Activated CD4-positive, alpha-beta T cell treated with anti-CD3 and anti-CD28 coated beads, Interleukin-2, amount 50 U/mL, for 4 hours (primary cell): Measurements from ENCODE around the gene PELI3.
"Not testable (repeated sequence)": the region's sequence is repeated elsewhere in the genome, so short reads cannot be mapped to it uniquely, and the experiment has no call there.

ENCODE experiments used
- DNase-seq, 2 experiments: peaks; one replicate each; pipeline ENCODE4 v3.0.0-alpha.2; 2020

The PELI3 gene, protein sequence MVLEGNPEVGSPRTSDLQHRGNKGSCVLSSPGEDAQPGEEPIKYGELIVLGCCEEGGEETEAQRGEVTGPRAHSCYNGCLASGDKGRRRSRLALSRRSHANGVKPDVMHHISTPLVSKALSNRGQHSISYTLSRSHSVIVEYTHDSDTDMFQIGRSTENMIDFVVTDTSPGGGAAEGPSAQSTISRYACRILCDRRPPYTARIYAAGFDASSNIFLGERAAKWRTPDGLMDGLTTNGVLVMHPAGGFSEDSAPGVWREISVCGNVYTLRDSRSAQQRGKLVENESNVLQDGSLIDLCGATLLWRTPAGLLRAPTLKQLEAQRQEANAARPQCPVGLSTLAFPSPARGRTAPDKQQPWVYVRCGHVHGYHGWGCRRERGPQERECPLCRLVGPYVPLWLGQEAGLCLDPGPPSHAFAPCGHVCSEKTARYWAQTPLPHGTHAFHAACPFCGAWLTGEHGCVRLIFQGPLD

GRCh38 chr11:66466225-66467033, at the start of gene PELI3:
PELI3 (plus strand) TSS chr11:66466905; CDS start chr11:66468129, 1,224 bp downstream.
- DNase-seq: peak; percentile 94 to 96

- no peak for DNase-seq
Measured at GRCh38 chr11:66417000-66417399, 49.7 kb upstream of the PELI3 start.

GRCh38 chr11:66418168-66418985, 48.3 kb upstream of the PELI3 start:
- peak; percentile 38 to 51 for DNase-seq

GRCh38 chr11:66418986-66419308, 47.8 kb upstream of the PELI3 start:
- no peak for DNase-seq

DNA sequence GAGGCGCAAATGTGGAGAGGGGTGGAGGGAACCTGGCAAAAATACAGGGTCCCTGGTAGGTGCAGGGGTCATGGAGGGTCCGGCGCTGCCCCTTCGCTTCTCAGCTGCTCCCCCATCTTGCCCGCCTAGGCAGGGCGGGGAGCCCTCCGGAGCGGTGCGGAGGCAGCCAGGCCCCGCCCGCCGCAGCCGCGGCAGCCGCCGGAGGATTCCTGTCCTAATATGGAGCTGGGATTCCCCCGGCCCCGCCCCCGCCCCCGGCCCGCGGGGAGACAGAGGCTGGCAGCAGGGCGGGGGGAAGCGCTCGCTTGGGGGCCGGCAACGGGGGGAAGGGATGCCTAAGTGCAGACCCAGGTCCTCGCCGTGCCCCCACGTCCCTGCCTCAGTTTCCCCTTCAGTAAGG, 46.9 kb upstream of the PELI3 start:
- no peak for DNase-seq

DNA sequence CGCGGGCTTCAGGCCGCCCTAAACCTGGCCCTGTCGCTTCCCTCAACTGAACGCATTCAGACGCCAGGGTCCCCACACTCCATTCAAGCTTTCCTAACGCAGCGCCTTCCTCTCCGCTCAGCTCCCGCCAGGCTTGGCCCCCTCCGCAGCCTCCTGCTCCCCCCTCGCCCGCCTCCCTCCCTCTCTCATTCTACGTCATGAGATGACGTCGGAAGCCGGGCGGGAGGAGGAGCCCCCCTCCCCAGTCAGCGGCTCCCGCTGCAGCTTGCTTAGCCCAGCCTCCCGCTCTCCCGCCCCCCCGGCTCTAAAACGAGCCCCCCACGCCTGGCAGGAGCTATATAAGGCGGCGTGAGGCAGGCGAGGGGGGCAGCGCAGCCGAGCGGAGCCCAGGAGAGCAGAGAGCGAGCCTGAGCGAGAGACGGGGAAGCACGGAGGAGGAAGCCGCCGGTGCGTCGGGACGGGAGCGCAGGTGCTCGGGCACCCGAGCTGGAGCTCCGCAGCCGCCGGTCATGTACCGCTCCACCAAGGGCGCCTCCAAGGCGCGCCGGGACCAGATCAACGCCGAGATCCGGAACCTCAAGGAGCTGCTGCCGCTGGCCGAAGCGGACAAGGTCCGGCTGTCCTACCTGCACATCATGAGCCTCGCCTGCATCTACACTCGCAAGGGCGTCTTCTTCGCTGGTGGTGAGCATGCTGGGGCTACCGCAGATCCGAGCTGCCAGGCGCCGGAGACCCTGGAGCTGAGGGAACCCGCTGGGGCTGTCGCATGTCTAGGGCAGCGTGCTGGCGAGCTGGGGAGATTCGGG, 45.8 kb upstream of the PELI3 start, which contains the start of gene NPAS4:
Gene NPAS4, plus strand, starts transcription at position 365 of the 806 bp plus-strand sequence. Its CDS starts 145 bp downstream, at position 510.
- no peak for DNase-seq

DNA sequence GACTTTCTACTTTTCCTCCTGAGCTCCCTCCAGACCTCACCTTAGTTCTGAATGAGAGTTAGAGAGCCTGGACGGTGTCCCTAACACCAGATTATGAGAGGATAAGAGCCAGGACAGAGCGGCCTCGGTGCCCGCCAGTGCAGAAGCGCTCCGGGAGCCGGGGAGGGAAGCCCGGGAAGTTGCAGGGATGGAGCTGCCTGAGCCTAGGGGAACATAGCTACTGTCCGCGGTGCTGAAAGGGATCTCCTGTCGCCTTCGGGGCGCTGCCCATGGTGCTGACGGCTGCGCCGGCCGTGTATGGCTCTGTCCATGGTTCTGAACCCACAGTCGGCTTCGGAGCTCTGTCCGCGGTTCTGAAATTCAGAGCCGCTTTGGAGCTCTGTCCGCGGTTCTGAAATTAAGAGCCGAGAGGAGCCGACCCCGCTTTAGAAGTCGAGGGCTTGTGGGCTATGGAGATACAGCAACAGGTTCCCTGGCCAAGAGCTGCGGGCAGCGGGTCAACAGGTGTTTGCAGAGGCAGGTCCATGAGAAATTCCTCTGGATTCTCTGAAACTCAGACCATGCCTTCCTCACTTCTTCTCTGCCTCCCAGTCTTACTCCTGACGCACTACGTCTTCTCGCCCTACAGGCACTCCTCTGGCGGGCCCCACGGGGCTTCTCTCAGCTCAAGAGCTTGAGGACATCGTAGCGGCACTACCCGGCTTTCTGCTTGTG, 45.1 kb upstream of the PELI3 start:
- DNase-seq: peak; percentile 80 to 83

DNA sequence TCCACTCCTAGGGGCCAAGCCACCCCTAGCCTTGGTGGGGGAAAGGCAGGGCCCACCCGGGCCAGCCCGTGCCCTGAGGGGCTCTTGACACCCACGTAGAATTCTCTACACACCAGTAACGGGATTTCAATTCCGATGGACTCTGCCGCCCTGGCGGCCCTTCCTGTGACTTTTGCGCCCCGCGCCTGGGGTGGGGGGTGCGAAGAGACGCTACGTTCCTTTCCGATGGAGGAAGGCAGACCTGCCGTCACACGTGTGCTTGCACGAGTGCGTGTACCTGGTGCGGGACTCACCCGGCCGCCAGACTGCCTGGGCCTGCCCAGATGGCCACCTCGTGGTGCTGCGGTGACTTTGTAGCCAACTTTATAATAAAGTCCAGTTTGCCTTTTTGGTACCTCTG, 40.4 kb upstream of the PELI3 start:
- no peak for DNase-seq

DNA sequence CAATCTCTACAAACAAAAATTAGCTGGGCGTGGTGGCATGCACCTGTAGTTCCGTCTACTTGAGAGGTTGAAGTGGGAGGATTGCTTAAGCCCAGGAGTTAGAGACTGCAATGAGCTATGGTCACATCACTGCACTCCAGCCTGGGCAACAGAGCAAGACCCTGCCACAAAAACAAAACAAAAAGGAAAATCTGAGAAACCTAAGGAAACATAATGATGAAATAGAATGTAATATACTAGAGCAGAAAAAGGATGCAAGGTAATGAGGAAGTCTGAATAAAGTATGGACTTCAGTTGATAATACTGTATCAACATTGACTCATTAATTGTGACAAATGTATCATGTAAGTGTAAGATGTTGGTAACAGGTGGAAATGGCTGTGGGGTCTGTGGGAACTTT, 37.8 kb upstream of the PELI3 start:
- no peak for DNase-seq

DNA sequence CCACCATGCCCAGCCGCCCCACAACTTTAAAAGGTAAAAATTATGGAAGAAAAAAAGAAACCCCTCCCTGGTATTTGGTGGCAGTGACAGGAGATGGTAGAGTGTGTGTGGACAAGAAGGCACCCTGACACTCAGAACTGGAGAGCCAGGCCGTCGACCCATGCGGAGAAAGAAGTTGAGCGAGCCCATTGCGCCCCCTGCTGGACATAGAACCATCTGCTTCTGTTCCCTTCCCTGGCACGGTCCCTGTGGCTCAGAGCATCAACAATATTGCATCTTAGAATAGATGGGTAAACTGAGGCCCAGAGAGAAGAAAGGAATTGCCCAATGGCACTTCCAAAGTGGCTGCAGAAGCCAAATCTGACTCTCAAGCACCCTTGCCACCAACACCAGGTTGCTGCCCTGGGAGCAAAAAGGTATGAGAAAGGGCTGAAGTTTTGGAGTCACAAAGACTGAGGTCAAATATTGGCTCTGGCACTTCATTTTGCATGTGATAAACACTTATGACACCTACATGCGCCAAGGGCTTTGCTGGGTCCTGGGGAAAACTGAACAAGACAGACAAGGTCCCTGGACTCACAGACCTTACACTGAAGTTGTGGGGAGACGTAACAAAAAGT, 36.6 kb upstream of the PELI3 start:
- peak; percentile 71 to 77 for DNase-seq

DNA sequence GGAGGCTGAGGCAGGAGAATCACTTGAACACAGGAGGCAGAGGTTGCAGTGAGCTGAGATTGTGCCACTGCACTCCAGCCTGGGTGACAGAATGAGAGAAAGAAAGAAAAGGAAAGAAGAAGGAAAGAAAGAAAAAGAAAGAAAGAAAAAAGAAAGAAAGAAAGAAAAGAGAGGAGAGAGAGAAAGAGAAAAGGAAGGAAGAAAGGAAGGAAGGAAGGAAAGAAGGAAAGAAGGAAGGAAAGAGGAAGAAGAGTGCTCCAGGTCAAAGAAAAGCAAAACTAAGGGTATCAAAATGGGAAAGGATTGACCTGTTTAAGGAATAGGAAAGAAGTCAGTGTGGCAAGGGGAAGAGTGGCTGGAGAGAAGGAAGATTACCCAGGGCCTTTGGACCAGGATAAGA, 35.4 kb upstream of the PELI3 start:
- DNase-seq: not testable (repeated sequence)

GRCh38 chr11:66431871-66432329, 34.8 kb upstream of the PELI3 start:
- DNase-seq: not testable (repeated sequence)

- DNase-seq: no peak
Measured at GRCh38 chr11:66432597-66432996, 34.1 kb upstream of the PELI3 start.

GRCh38 chr11:66437979-66438503, 28.7 kb upstream of the PELI3 start:
- no peak for DNase-seq

- DNase-seq: peak; percentile 89 to 90
Measured at GRCh38 chr11:66438504-66439466, 27.9 kb upstream of the PELI3 start, which contains the start of gene MRPL11. MRPL11 (minus strand) TSS chr11:66438848; CDS start chr11:66438754, 94 bp downstream.

DNA sequence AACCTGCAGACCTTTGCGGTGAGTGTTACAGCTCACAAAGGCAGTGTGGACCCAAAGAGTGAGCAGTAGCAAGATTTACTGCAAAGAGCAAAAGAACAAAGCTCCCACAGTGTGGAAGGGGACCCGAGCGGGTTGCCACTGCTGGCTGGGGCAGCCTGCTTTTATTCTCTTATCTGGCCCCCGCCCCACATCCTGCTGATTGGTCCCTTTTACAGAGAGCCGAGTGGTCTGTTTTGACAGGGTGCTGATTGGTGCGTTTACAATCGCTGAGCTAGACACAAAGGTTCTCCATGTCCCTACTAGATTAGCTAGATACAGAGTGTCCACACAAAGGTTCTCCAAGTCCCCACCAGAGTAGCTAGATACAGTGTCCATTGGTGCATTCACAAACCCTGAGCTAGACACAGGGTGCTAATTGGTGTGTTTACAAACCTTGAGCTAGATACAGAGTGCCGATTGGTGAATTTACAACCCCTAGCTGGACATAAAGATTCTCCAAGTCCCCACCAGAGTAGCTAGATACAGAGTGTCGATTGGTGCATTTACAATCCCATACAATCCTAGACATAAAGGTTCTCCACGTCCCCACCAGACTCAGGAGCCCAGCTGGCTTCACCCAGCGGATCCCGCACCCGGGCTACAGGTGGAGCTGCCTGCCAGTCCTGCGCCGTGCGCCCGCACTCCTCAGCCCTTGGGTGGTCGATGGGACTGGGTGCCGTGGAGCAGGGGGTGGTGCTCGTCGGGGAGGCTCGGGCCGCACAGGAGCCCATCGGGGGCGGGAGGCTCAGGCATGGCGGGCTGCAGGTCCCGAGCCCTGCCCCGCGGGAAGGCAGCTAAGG, 26.4 kb upstream of the PELI3 start:
- not testable (repeated sequence) for DNase-seq

GRCh38 chr11:66440940-66441282, 25.8 kb upstream of the PELI3 start:
- not testable (repeated sequence) for DNase-seq

DNA sequence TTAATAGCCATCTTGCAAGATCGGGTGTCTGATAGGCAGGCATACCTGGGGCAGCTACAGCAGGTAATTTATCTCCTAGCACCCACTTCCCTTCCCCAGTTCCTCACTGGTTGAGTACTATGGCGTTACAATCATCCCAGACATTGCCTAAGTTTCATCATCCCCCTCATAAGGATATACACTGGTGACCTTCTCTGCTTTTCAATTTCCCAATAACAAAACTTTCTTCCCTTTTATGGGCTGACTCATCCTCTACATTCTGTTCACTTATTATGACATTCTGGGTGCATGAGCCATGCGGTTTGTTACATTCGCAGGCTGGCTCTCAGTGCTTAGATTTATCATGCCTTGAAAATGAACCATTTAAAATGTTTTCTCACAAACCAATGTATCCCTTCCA, 23.1 kb upstream of the PELI3 start:
- DNase-seq: no peak
